Right lung (tissue), 5 donors: ENCODE results near the gene FUBP3. TPM values are rescaled to one million over a fixed set of nuclear protein-coding genes. Genes with fewer than 3 reads are reported as not detected.

ENCODE experiments used
- DNase-seq, 2 donors: peaks; one replicate each; pipeline ENCODE4 v3.0.0-alpha.2; 2013
- polyA plus RNA-seq, 5 donors: library from polyadenylated mRNA; unstranded; fragments of 120-200 nt; gene quantifications; one replicate each; pipeline versions ENCODE4 v1.2.1 to v1.2.3, GENCODE V29; 2013; ENCODE audit warnings: inconsistent platforms in 1 of 5, low replicate concordance in 1 of 5; ENCODE audit not compliant: insufficient read length in 5 of 5, insufficient read depth in 1 of 5

FUBP3 gene
- polyA plus RNA-seq, 5 donors: 53.7 to 62.0 (median 60.3) TPM

GRCh38 chr9:130632841-130633240 is 53.5 kb downstream of the FUBP3 start:
- DNase-seq: no peak

- DNase-seq: no peak
Measured at GRCh38 chr9:130633336-130634190, 54.2 kb downstream of the FUBP3 start.

- no peak for DNase-seq
Measured at GRCh38 chr9:130634191-130634768, 54.9 kb downstream of the FUBP3 start.

- no peak for DNase-seq
Measured at GRCh38 chr9:130634801-130635200, 55.4 kb downstream of the FUBP3 start.

GRCh38 chr9:130635306-130635705 is 55.9 kb downstream of the FUBP3 start:
- DNase-seq: no peak

GRCh38 chr9:130635721-130636647 is 56.6 kb downstream of the FUBP3 start:
- no peak for DNase-seq

GRCh38 chr9:130636648-130637020 is 57.3 kb downstream of the FUBP3 start:
- no peak for DNase-seq

GRCh38 chr9:130638284-130639123 is 59.1 kb downstream of the FUBP3 start:
- no peak for DNase-seq

- DNase-seq: no peak
Measured at GRCh38 chr9:130639124-130639765, 59.9 kb downstream of the FUBP3 start.

- DNase-seq: no peak
Measured at GRCh38 chr9:130639866-130640555, 60.6 kb downstream of the FUBP3 start.

- no peak for DNase-seq
Measured at GRCh38 chr9:130640681-130641080, 61.3 kb downstream of the FUBP3 start.

GRCh38 chr9:130642926-130643325 is 63.5 kb downstream of the FUBP3 start:
- DNase-seq: no peak

- no peak for DNase-seq
Measured at GRCh38 chr9:130651221-130651620, 71.8 kb downstream of the FUBP3 start.

GRCh38 chr9:130651752-130652151 is 72.4 kb downstream of the FUBP3 start:
- no peak for DNase-seq

GRCh38 chr9:130654879-130655278 is 75.5 kb downstream of the FUBP3 start:
- no peak for DNase-seq

- no peak for DNase-seq
Measured at GRCh38 chr9:130658893-130659698, 79.7 kb downstream of the FUBP3 start.

- DNase-seq: no peak
Measured at GRCh38 chr9:130659699-130660248, 80.4 kb downstream of the FUBP3 start.

- no peak for DNase-seq
Measured at GRCh38 chr9:130660326-130660682, 80.9 kb downstream of the FUBP3 start.
